Activated gamma-delta T cell treated with Interleukin-2 at 50 U/mL for 16 hours (primary cell): Measurements from ENCODE around the gene HOXC9.

ENCODE experiments used
- DNase-seq: peaks from one replicate; pipeline ENCODE4 v3.0.0-alpha.2; 2020

HOXC9 gene

DNA sequence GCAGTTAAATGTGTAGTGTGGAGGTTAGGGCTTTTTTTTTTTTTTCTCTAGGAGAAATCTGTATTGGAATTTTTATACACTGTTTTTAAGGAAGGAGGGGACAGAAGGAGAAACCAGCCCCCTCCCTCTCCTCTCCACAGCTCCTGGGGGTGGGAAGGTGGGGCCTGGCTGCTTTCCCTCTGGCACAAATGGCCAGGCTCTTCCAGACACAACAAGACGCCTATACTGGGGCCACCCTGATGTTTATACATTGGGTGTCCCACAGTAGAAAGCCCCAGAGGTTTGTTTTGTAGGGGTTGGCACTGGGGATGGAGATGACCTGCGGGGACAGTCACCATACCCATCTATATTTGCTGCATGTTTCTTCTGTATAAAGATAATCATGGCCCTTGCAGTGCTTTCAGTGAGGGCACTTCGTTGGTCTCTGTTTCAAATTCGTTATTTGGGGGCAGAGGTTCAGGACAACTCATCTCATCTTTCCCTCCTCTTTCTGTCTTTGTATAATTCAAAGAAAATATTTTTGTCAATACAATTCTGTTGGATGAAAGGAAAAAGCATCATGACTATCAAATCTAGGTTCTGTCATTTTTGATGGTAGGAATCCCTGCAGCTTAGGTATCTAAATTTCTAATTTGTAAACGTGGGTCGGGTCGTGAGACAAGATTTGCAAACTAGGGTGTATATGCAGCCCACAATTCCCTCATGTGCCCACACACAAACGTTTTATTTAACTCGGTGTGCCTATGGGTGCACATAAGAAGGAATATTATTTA lies 23.0 kb upstream of the HOXC9 start:
- DNase-seq, result no peak

DNA sequence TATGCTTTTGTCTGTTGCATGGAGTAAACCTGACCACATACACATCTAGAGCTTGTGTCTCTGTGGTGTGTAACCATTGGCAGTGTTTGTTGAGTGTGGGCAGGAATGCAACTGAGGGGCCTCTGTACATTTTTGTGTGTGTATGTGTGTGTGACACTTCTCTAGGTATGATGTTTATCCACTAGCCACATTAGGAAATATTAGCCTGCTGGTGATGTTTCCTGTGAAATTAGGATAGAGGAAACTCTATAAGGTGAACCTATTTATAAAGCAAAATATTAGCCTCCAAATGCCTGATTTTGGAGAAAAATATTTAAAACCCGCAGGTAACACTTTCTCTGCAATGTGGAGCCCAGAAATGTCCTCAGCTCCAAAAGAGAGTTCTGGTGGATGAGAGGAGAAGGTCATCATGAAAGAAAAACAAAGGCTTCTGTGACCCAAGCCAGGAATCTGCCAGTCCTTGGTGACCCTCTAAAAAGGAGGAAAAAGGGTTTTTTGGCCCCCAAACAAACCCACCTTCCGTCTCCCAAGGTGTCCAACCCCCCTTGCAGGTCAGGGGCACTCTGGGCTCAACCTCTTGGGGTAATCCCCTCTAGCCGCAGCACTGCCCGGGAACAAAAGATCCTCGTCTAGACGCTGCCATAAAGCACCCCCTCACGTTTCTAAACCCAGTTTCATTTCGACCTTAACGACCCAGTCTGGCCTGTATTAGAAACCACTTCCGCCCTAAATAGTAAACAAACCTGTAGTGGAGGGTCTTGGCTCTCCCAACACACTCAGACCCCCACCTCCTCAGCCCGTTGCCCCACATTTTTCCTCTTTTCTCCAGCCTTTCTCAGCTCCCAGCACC lies 22.1 kb upstream of the HOXC9 start:
- no peak for DNase-seq

DNA sequence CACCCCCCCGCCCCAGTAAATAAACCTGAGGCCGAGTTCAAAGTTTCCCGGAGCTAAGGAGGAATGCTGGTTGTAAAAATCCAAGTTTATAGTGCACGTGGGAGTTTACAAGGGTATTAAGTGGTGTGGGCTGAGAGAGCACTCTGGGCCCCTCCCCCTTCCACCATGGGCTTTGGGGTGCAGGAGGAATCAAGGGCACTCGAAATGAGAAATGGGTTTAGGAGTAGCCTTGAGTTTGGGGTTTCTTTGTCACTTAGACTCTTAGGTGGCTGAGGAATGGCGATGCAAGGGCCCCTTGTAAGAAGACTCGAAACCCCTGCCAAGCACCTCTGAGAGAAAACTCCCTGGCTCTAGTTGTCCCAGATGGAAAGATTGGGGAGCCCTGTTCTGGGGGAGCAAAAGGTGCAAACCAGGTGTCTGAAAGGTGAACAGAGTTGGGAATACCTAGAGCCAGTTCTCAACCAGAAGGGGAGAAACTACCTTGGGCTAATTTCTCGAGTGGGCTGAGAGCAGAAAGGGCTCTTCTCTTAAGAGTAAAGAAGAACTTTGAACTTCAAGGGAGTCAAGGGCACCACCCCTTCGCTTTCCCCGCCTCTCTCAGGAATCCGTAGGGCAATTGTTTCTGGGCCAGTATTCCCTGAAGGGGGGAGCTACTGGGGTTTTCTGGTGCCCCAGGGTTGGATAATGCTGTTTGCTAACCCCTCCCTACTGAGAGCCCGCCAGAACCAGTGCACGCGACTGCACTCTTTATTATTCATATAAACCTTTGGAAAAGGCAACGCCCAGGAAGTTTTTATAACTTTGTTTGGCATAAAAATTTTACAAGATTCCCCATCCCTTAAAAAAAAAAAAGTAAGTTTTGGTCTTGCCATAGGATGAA lies 21.2 kb upstream of the HOXC9 start:
- DNase-seq, result no peak

DNA sequence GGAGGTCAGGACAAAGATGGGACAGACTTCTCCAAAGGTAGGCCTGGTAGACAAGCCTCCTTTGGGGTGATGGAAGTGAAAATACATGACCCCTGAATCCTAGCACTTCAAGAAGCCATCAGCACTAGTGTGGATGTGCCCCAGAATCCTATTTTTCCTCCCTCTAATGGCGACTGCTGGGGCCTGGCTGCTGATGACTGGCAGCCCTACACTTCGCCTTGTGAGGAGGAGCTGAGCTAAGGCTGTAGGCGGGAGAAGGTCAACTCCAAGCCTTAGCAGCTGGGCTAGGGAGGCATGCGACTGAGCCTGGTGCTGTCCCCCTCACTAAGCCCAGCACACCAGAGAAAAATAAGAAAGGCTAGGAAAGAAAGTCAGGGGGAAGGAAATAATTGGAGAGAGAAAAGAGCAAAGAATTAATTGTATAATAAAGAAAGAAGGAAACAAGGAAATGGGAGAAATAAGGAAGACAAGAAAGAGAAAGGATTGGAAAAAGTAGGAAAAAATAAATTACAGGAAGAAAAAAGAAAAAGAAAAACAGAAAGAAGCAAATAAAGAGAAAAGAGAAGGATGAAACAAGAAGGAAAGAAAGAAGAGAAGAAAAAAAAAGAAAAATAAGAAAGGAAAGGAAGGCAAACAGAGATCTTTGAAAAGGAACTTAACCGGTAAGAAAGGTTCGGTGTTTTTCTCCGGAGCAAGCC lies 19.7 kb upstream of the HOXC9 start:
- DNase-seq, result no peak

DNA sequence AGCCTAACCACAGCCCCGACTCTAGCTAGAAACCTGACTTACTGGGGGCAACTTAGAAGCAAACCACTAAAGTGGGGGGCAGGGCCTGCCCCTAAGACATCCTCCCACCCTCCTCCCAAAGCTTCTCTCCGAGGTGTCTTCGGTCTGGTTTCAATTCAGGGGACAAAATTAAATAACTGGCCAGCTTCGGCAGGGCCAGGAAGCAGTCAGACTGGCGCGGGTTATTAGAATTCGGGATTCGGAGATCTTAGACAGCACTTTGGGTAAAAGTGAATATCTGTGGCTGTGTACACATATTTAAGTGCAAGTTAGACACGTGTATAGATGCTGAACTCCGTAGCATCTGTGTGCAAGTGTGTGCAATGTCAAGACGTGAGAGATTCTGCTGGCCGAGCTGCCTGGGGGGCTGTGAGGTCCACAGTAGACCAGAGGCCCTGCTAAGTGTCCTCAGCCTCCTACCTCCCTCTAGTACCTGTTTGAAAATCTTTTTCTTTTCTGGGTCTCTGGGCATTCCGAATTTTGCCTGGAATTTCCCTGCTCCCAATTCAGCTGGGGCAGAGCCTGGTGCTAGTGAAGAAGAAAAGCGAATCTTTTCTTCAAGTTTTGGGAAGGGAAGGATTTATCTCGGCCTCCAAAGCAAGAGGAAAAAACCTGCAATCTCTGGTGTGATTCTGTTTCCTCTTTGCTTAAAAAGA lies 19.0 kb upstream of the HOXC9 start:
- DNase-seq, result no peak

DNA sequence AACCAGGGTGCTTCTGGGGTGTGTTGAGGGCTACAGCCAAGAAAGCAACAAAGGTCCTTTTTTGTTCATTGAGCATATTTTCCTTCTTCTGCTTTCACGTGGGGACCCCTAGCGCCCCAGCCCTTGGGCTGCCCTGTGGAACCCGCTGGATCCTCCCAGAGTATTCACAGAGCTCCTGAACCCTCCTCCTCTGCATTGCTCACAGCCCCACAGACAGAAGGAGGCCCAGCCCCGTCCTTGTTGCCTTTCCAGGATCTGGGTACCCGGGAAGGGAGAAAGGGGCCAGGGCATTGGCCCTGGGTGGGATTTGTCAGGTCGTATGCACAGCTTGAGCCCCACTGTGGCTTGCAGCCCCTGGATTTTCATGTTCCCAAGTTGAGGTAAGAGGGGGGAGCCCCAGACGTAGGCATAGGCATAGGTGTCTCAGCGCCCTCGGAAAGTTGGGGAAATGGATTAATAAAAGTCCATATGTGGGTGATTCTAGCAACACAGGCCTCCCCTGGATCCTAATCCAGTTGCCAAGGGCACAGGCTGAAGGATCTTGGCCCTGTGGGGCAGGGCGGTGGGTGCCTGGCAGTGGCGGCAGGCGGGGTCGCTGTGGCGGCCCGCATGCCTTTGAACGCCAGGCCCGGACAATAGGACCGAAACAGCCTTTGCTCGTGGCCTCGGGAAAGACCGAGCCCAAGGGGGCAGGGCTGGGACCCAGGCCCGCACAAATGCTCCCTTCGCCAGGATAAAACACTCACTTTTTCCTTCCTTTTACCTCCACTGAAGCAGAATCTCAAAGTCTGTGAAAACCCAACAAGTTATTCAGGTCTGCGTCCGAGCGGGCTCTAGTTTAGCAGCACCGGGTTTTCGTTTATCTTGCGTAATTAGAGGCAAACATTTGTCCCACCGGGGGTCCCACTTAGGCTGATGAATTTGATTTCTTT lies 18.1 kb upstream of the HOXC9 start:
- DNase-seq, result no peak

DNA sequence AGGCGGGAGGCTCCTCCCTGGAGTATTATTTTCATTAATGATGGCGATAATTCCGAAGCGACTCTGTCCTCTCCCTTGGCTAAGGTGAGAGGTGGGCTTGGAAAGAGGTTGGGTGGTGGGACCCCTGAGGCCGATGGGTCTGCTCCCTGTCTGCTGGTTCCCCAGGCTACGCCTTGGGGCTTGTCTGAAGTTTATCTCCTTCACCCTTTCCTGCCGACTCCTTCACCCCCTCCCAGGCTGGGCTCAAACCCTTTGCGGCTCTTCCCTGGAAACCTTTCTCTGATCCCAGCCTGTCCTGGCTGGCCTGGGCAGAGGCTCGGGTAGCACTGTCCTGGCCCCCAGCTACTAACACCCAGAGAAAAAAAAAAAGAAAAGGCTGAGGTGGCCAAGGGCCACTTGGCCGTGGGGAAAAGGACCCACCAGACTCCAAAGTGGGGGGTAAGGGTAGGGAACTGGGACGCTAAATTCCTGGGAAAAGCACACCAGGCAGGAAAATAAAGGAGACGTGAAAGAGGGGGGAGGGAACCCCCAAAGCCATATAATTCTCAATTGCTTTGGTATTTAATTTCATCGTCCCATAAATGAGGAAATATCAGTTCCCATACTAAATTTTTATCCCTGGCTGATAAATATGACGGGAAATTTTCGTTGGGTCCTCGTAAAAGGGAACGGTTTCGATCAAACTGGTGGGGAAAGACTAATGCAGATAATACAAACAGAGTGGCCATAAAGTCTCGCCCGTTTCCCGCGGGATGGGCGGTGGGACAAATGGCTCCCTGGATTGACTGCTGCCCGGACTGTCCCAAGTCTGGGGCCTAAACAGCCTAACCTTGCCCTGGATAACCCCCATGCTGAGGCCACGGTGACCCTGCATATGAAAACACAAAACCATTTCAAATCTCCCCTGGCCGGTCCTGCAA lies 17.1 kb upstream of the HOXC9 start:
- no peak for DNase-seq

DNA sequence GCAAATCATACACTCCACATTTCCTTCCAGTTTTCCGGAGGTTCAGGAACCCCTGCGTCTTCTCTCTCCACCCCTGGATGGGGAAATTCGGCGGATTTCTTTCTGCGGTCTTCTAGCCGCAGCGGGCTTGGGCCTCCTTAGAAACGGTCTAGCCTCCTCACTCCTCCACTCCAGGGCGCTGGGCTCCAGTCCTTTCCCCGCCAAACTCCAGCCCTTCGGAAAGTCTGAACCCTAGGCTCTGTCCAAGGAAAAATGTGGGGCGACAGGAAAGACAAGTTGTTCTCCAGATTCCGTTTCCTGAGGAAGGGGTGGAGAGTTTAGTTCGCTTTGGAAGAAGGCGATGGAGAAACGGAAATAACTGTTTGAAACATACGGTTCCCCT lies 16.4 kb upstream of the HOXC9 start:
- DNase-seq, result no peak

DNA sequence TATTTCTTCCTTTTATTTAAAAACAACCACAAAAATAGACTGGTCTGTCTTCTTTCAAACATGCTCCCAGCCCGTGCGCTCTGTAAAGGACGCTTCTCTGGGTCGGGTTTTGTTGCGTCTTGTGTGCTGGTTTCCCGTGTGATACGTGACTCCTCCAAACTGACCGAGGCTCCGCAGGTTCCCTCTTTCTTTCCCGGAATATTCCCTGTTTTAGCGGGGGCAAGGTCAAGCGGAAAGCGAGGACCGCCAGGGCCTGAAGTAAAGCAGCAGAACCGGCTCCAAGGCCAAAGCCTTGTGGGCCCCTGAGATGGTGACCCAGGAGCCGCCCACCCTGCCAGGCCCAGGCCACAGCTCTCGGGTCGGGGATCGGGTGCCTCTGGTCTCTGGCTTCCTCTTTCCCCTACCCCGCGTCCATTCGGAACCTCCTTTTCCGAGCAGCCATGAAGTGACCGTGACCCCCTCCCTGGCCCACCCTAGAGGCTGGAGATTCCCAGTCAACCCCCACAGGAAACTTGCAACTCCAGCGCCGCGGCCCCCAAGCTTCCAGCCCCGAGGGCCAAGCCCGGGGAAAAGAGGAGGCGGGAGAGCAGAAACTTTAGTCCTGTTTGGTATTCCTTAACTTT lies 15.9 kb upstream of the HOXC9 start:
- DNase-seq, result no peak

DNA sequence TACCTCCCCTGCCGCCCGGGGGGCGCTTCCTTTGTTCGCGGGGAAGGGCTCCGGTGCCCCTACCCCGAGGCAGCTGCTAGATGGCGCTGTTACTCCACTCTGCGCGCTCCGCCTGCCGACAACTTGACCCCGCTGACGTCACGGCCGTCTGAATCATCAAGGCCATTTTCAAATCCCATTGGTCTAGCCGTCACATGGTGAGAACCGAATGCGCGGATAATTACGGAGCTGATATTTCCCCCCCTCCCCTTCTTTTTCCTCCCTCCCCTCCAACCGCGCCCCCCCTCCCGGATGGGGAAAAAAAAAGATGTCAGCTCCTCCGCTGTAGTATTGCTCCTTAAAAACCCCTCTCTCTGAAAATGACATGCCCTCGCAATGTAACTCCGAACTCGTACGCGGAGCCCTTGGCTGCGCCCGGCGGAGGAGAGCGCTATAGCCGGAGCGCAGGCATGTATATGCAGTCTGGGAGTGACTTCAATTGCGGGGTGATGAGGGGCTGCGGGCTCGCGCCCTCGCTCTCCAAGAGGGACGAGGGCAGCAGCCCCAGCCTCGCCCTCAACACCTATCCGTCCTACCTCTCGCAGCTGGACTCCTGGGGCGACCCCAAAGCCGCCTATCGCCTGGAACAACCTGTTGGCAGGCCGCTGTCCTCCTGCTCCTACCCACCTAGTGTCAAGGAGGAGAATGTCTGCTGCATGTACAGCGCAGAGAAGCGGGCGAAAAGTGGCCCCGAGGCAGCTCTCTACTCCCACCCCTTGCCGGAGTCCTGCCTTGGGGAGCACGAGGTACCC lies 14.9 kb upstream of the HOXC9 start, which contains the start of gene HOXC10:
TSS of gene HOXC10 (plus strand) at position 246 of the 791 bp plus-strand sequence. CDS start at position 360, 114 bp downstream.
- peak; percentile 45 for DNase-seq

DNA sequence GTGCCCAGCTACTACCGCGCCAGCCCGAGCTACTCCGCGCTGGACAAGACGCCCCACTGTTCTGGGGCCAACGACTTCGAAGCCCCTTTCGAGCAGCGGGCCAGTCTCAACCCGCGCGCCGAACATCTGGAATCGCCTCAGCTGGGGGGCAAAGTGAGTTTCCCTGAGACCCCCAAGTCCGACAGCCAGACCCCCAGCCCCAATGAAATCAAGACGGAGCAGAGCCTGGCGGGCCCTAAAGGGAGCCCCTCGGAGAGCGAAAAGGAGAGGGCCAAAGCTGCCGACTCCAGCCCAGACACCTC lies 14.3 kb upstream of the HOXC9 start:
- no peak for DNase-seq

DNA sequence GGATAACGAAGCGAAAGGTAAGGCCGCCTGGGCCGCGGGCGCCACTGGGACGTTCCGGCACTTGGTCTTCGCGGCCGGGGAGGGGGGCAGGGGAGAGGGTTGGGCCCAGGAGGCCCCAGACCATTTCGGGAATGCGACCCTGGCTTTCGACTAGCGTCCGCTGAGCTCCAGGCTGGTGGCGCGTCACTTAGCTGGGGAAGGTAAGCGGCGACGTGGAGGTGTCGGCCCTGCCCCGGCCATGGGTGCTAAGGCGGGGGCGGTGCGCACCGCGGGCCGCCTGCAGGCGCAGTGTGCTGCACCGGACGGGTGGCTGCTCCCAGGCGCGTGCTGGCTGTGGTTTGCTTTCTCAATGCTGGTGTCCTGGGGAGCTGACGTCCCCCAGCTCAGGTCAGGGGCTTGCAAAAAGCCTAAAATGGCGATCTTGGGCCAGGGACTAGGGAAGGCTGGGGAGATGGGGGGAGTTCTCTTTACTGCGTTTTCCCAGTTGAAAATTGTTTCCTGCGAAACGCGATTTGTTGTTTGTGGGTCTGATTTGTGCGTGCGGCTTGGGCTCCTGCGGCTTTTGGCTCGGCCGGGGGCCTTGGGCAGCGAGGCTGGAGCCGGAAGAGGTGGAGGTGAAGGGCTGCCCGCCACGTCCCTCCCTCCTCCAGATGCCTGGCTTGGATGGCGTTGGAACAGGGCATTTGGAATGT lies 13.8 kb upstream of the HOXC9 start:
- no peak for DNase-seq

DNA sequence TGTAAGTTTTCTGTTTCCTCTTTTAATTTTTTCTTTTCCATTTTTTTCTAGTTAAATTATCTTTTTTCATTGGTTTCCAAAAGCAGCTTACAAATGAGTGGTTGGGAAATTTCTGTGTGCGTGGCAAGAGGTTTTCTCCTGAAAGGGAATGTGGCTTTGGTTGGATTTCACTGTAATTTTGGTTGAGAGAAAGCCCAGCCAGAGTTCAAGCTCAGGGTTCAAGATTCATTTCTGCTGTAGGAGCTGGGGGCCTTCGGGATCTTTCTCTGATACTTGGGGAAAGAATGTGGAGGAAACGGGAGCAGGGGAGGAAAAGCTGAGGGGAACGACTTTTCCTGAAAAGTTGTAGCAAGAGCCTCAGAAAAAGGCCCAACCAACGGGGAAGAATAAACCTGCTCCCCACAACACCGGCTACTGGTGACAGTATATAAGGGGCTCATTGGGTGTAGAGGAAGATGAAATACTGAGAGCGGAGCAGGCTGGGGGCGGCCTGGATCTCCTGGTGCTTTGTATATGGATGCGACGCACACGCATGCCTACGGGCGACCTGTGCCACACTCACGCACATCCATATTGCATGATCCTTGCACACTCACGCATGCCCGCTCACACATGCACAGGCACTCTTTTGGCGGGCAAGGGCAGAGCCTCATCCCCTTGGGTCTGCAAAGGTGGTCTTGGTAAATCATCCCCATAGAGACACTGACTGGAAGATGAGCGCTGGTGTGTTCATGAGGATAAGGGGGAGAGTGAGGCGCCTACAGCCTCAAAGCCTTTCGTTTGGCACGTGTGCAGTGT lies 13.1 kb upstream of the HOXC9 start:
- DNase-seq, result no peak

DNA sequence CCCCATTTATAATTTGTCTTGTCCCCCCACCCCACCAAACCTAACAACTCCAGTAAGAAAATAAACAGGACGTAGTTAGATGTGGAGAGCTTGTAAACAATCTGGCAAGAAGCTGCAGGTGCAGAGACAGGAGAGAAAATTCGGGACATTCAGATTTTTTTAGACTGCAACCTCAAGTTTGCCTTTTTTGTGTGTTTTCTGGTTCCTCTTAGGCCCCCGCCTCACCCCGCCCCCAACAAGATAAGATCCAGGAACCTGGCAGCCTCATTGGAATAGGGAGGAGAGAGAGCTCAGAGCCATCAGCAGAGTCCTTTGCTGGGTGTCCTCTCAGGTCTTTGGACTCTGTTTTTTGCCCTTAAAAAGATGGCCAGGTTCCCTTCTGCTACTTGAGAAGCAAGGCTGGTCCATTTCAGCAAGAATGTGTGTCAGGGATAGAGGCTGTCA lies 12.2 kb upstream of the HOXC9 start:
- no peak for DNase-seq

DNA sequence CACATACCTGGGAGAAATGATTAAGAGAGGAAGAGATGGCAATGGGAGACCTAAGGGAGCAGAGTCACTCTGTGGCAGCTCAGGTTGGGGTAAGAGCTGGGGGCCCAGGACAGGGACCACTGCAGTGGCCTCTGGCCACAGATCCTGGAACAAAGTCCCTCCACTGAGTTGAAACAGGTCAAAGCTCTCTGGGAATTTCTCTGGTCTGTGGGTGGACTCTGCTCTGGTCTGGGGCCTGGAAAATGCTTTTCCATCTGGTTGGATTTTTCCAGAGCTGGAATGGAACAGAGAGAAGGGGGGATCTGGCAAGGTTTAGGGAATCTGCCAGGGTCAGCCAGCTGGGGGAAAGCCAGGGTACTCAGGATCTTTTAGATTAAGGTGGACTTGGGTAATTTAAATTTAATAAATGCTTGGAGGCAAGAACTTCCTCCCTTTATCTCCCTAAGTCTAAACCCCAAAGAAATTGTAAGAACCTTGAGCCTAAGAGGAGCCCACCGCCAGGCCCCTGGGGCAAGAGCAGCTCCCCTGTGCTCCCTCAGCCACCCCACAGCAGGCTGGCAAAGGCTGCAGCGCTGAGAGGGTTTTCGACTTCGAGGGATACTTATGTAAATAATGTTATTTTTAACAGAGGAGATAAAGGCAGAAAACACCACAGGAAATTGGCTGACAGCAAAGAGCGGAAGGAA lies 11.3 kb upstream of the HOXC9 start:
- no peak for DNase-seq
